HepG2 (cell line): ENCODE results near the gene ADGRD1. TPM values are rescaled to one million over a fixed set of nuclear protein-coding genes. Genes with fewer than 3 reads are reported as not detected.

Experiments
- ATAC-seq: fragments of 200-7000 bp; cut with Tn5 transposase; 3 replicates; pipeline ENCODE4 v1.9.1; 2020; ENCODE audit warnings: mild to moderate bottlenecking, moderate library complexity
- BruUV-seq: library from RNA; stranded (reverse); fragments of 400-500 nt; replicated peaks from 2 replicates; lab custom pipeline; 2021; lab: Mats Ljungman, UMichigan
- CTCF ChIA-PET: fragments of 300-600 bp; formaldehyde crosslinking; extraction: SDS; loops from one replicate; lab custom pipeline; 2021; ENCODE audit warnings: low total read pairs, inconsistent platforms, low intra/inter-chr PET ratio; lab: Yijun Ruan, JAX
- POLR2A ChIA-PET: fragments of 350-600 bp; sonication (Branson Sonifier 250); formaldehyde crosslinking; loops from one replicate; lab custom pipeline; 2020; ENCODE audit warnings: antibody characterized with exemption, inconsistent platforms; lab: Yijun Ruan, JAX
- DNase-seq: peaks from one replicate; pipeline ENCODE4 v3.0.0-alpha.2; 2015; ENCODE audit warnings: low spot score
- FAIRE-seq: peaks from 3 replicates; lab custom pipeline; 2011; peaks lifted over from hg19 to GRCh38; lab: Jason Lieb, UNC
- H2AFZ ChIP-seq: one replicate; pipeline ENCODE4 v1.6.1; 2011; ENCODE audit warnings: low read length, inconsistent platforms
- H3K27ac ChIP-seq: fragments of 300-600 bp; 3 replicates; pipeline ENCODE4 v1.8.0; 2011; ENCODE audit warnings: mixed run types, mild to moderate bottlenecking, mixed read lengths, low read length, inconsistent platforms; ENCODE audit not compliant: insufficient read depth; ENCODE audit errors: extremely low read length
- H3K27me3 ChIP-seq, 2 experiments: fragments of 200-600 bp in 1 of 2; 2 replicates in 1 of 2; 3 replicates in 1 of 2; pipeline versions ENCODE4 v1.6.0 to v1.8.0; 2011; ENCODE audit warnings: low read length in 2 of 2, mild to moderate bottlenecking in 2 of 2, moderate library complexity in 2 of 2, inconsistent platforms in 1 of 2; ENCODE audit not compliant: insufficient read depth in 2 of 2, control insufficient read depth in 1 of 2
- H3K36me3 ChIP-seq, 2 experiments: fragments of 200-600 bp in 1 of 2; replicated peaks in 1 of 2; 2 replicates in 1 of 2; 3 replicates in 1 of 2; pipeline versions ENCODE4 v1.5.1 to v1.8.0; 2011; ENCODE audit warnings: low read length in 2 of 2, inconsistent platforms in 1 of 2; ENCODE audit not compliant: insufficient read depth in 2 of 2, control insufficient read depth in 1 of 2
- H3K4me1 ChIP-seq: 2 replicates; pipeline ENCODE4 v1.5.1; 2012; ENCODE audit warnings: low read length, inconsistent platforms; ENCODE audit not compliant: insufficient read depth
- H3K4me2 ChIP-seq: 2 replicates; pipeline ENCODE4 v1.6.0; 2011; ENCODE audit warnings: low read depth, low read length, inconsistent platforms
- H3K4me3 ChIP-seq, 3 experiments: fragments of 200-600 bp in 1 of 3; sonication (generic), shearing (Covaris generic) in 1 of 3; replicated peaks in 1 of 3; 2 replicates each; pipeline ENCODE4 v1.5.1; 2011 to 2016; ENCODE audit warnings: low read length in 3 of 3, inconsistent platforms in 2 of 3, low read depth in 2 of 3, mild to moderate bottlenecking in 2 of 3, control low read depth in 1 of 3, mixed read lengths in 1 of 3; ENCODE audit not compliant: insufficient read depth in 1 of 3
- H3K79me2 ChIP-seq: one replicate; pipeline ENCODE4 v1.6.1; 2011; ENCODE audit warnings: low read length, inconsistent platforms; ENCODE audit not compliant: insufficient read depth
- H3K9ac ChIP-seq: 2 replicates; pipeline ENCODE4 v1.6.0; 2011; ENCODE audit warnings: mild to moderate bottlenecking, low read depth, low read length, inconsistent platforms; ENCODE audit not compliant: insufficient read depth
- H3K9me3 ChIP-seq: 2 replicates; pipeline ENCODE4 v1.5.1; 2012; ENCODE audit warnings: mild to moderate bottlenecking, low read length
- H4K20me1 ChIP-seq: 2 replicates; pipeline ENCODE4 v1.6.0; 2011; ENCODE audit warnings: inconsistent platforms, mild to moderate bottlenecking, low read length, moderate library complexity; ENCODE audit not compliant: insufficient read depth
- ARID5B ChIP-seq: IDR thresholded peaks from 2 replicates; pipeline ENCODE4 v1.4.0; 2020; ENCODE audit warnings: mild to moderate bottlenecking, missing genetic modification reagents
- ASH2L ChIP-seq: fragments of 300-600, 200-600 bp; sonication (generic); IDR thresholded peaks from 2 replicates; pipeline ENCODE4 v1.7.0; 2017; ENCODE audit warnings: low read depth, mild to moderate bottlenecking, moderate library complexity, mixed read lengths, low read length; ENCODE audit not compliant: insufficient read length
- CREM ChIP-seq, 2 experiments: sonication (generic) in 1 of 2; formaldehyde crosslinking in 1 of 2; IDR thresholded peaks; 2 replicates each; pipeline versions ENCODE4 v1.4.0 to v1.6.1; 2016 to 2020; ENCODE audit warnings: antibody characterized with exemption in 1 of 2, mild to moderate bottlenecking in 1 of 2, missing genetic modification reagents in 1 of 2
- JDP2 ChIP-seq: sonication (generic); formaldehyde crosslinking; IDR thresholded peaks from 2 replicates; pipeline ENCODE4 v1.8.1; 2022; ENCODE audit warnings: missing genetic modification reagents, borderline replicate concordance
- STAT6 ChIP-seq: sonication (generic); formaldehyde crosslinking; IDR thresholded peaks from 2 replicates; pipeline ENCODE4 v1.4.0; 2020; ENCODE audit warnings: missing genetic modification reagents, mild to moderate bottlenecking, borderline replicate concordance
- ZMAT3 ChIP-seq: sonication (generic); formaldehyde crosslinking; conservative IDR thresholded peaks from 2 replicates; pipeline ENCODE4 v1.7.0; 2021; ENCODE audit warnings: missing genetic modification reagents
- ZNF776 ChIP-seq: sonication (generic); formaldehyde crosslinking; IDR thresholded peaks from 2 replicates; pipeline ENCODE4 v1.4.0; 2020; ENCODE audit warnings: mild to moderate bottlenecking, missing genetic modification reagents
- ZNF777 ChIP-seq: sonication (generic); formaldehyde crosslinking; IDR thresholded peaks from 2 replicates; pipeline ENCODE4 v1.4.0; 2020; ENCODE audit warnings: missing genetic modification reagents
- WGBS: methylation state at CpG from one replicate; pipeline ENCODE4 v1.1.6; 2017; ENCODE audit warnings: low lambda C conversion rate; 5-methylcytosine and 5-hydroxymethylcytosine counted together
- in situ Hi-C: cut with HindIII; loops from 2 replicates; pipeline ENCODE4 v1.10.0; 2017; ENCODE audit warnings: low pct_unique_long_range_greater_than_20kb; ENCODE audit not compliant: extremely low pct_ligation_motif_present
- intact Hi-C: fragments of 100-400 bp; cut with micrococcal nuclease; formaldehyde crosslinking; loops from one replicate; pipeline ENCODE4 v1.10.0; 2022; ENCODE audit not compliant: unreplicated experiment
- polyA plus RNA-seq, 8 experiments: library from polyadenylated mRNA; depleted of rRNA in 3 of 8; stranded (reverse) in 7 of 8; unstranded in 1 of 8; fragments of >200 nt; fragmentation: Illumina TruSeq in 4 of 8; extraction: Trizol in 4 of 8; gene quantifications; 2 replicates each; pipeline versions ENCODE4 v1.2.1 to v1.2.3, GENCODE V29; 2011 to 2016; ENCODE audit warnings: low read depth in 4 of 8, missing spikeins in 1 of 8, mixed read lengths in 1 of 8; ENCODE audit not compliant: insufficient read depth in 1 of 8
- total RNA-seq, 5 experiments: library from RNA; depleted of rRNA; stranded (reverse); fragments of >200 nt; fragmentation: Illumina TruSeq; extraction: Trizol; gene quantifications; 2 replicates each; pipeline ENCODE4 v1.2.3, GENCODE V29; 2016; ENCODE audit warnings: low read depth in 1 of 5
- TF ChIP-seq, protein P1 (sequence below): sonication (generic); formaldehyde crosslinking; IDR thresholded peaks from 2 replicates; pipeline ENCODE4 v1.5.0; 2020; ENCODE audit warnings: missing genetic modification reagents

ADGRD1 gene
- total and polyA plus RNA-seq, 2 of the 13 experiments (the other 11 are each of a cell fraction or from before 2014, with no cell fraction given), result 0.46 to 12.4 TPM

DNA sequence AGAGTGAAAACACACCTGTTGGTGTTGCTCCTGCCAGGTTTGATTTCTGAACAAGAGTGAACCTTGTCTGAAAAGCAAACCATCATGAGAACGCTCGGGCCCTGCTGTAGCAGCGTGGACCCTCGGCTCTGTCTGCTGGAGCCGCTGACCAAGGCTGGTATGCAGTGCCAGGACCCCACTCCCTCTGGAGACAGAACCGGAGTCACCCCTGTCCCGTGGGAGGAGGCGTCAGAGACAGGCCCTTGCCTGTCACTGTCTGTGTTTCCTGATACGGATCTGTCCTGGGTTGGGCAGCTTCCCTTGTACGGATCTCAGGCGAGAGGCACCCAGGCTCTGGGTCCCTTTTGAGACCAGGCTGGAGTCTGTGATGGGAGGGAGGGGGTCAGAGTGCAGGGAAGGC lies 111.6 kb downstream of the ADGRD1 start:
- BruUV-seq, result no TSS peak
- Histone ChIP-seq H3K9me3 (no peaks in the 10 kb centered on the region), H3K4me3 (no peak overlapping the region), H3K27ac (no peak overlapping the region), H3K79me2 (no peaks in the 10 kb centered on the region), H3K27me3 (no peaks in the 10 kb centered on the region), H3K36me3 (no peaks in the 10 kb centered on the region), H3K4me2 (no peak overlapping the region), H4K20me1 (no peaks in the 10 kb centered on the region), H3K4me1 (peaks cover 11% of the 10 kb centered on the region; the same call in 1 of the 2 replicates), H2AFZ (no peak overlapping the region), H3K9ac (no peak overlapping the region)
- ATAC-seq (no peak), DNase-seq (no peak), FAIRE-seq (no peak)
- ChIA-PET POLR2A (no interaction called here), CTCF (no interaction called here)
- 80% methylated on average over 1 of the region's 11 CpGs for WGBS
- intact Hi-C loops, result no loop called here
- in situ Hi-C loops, result no loop called here
- no peak for TF ChIP-seq ASH2L
- TF ChIP-seq STAT6 (CRISPR knock-in tag), result no peak
- TF ChIP-seq, protein P1, sequence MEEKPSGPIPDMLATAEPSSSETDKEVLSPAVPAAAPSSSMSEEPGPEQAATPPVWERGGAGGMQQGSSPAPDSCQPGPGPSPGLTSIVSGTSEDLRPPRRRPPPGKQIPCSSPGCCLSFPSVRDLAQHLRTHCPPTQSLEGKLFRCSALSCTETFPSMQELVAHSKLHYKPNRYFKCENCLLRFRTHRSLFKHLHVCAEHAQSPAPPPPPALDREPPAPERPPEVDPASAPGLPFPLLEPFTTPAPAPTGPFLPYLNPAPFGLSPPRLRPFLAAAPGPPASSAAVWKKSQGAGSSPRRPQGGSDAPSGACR (CRISPR knock-in tag), result no peak
- TF ChIP-seq CREM (IDR thresholded peaks at IDR 0.05), result no peak
- TF ChIP-seq CREM (CRISPR knock-in tag; IDR thresholded peaks at IDR 0.05), result no peak
- TF ChIP-seq JDP2 (CRISPR knock-in tag), result no peak
- no peak for TF ChIP-seq ZNF776 (CRISPR knock-in tag)
- no peak for TF ChIP-seq ZNF777 (CRISPR knock-in tag)
- no peak for TF ChIP-seq ARID5B (CRISPR knock-in tag)
- TF ChIP-seq ZMAT3 (CRISPR knock-in tag), result no peak
